ENCODE measurements around the gene TNS4.

- TF ChIP-seq EZH2 (IDR thresholded peaks at IDR 0.05; ENCODE audit: insufficient read depth, poor library complexity, severe bottlenecking) (no peak), EZH2phosphoT487 (IDR thresholded peaks at IDR 0.05; ENCODE audit: insufficient read depth, low read depth) (no peak)
Measured at GRCh38 chr17:40466298-40466971, 35.0 kb downstream of the TNS4 start.

All from GM23248 (cell line).